GM12878 (cell line): ENCODE data around the gene B3GALT4. TPM values are rescaled to one million over a fixed set of nuclear protein-coding genes. Genes with fewer than 3 reads are reported as not detected.
A peak's percentile ranks its signal among the peaks of the same experiment; 100 is the strongest.

ENCODE experiments used
- ATAC-seq: fragments of 200-7000 bp; cut with Tn5 transposase; 3 replicates; pipeline ENCODE4 v1.9.1; 2020; ENCODE audit warnings: mild to moderate bottlenecking, moderate library complexity
- BruUV-seq: library from RNA; stranded (reverse); fragments of 400-500 nt; replicated peaks from 2 replicates; lab custom pipeline; 2021; lab: Mats Ljungman, UMichigan
- CTCF ChIA-PET: fragments of 300-600 bp; sonication (Branson Sonifier 250); formaldehyde crosslinking; extraction: SDS; loops from one replicate; lab custom pipeline; 2021; ENCODE audit warnings: inconsistent platforms; lab: Yijun Ruan, JAX
- POLR2A ChIA-PET: fragments of 350-600 bp; formaldehyde crosslinking; extraction: SDS; loops from one replicate; lab custom pipeline; 2021; ENCODE audit warnings: inconsistent platforms; lab: Charles Lee
- RAD21 ChIA-PET: fragments of 300-600 bp; sonication (Branson Sonifier 250); formaldehyde crosslinking; loops from one replicate; lab custom pipeline; 2023; ENCODE audit warnings: antibody characterized with exemption; ENCODE audit not compliant: unreplicated experiment; lab: Charles Lee
- SMC1A ChIA-PET: fragments of 300-600 bp; sonication (Branson Sonifier 250); formaldehyde crosslinking; loops from one replicate; lab custom pipeline; 2023; ENCODE audit not compliant: unreplicated experiment, uncharacterized antibody; lab: Charles Lee
- DNase-seq: peaks from one replicate; pipeline ENCODE4 v3.0.0-alpha.2; 2011; ENCODE audit warnings: low read depth, low spot score
- FAIRE-seq: peaks from 3 replicates; lab custom pipeline; 2011; peaks lifted over from hg19 to GRCh38; lab: Jason Lieb, UNC
- H2AFZ ChIP-seq: 2 replicates; pipeline ENCODE4 v1.6.0; 2011; ENCODE audit warnings: low read depth, low read length, control low read depth; ENCODE audit not compliant: control insufficient read depth
- H3K27ac ChIP-seq: 2 replicates; pipeline ENCODE4 v1.5.1; 2011; ENCODE audit warnings: control low read depth; ENCODE audit not compliant: control insufficient read depth, insufficient read depth
- H3K27me3 ChIP-seq, 2 experiments: replicated peaks in 1 of 2; 2 replicates each; pipeline versions ENCODE4 v1.6.0 to v1.6.1; 2011; ENCODE audit warnings: low read length in 1 of 2; ENCODE audit not compliant: control insufficient read depth in 2 of 2, insufficient read depth in 2 of 2
- H3K36me3 ChIP-seq, 2 experiments: 2 replicates each; pipeline ENCODE4 v1.5.1; 2011; ENCODE audit warnings: low read length in 1 of 2; ENCODE audit not compliant: control insufficient read depth in 2 of 2, insufficient read depth in 2 of 2
- H3K4me1 ChIP-seq: 2 replicates; pipeline ENCODE4 v1.6.1; 2011; ENCODE audit warnings: mild to moderate bottlenecking, low read length, moderate library complexity, mixed read lengths; ENCODE audit not compliant: control insufficient read depth, insufficient read depth
- H3K4me2 ChIP-seq: 2 replicates; pipeline ENCODE4 v1.6.0; 2011; ENCODE audit warnings: control low read depth; ENCODE audit not compliant: control insufficient read depth, insufficient read depth
- H3K4me3 ChIP-seq: fragments of 200-600 bp; sonication (generic); 2 replicates; pipeline ENCODE4 v1.5.1; 2016
- H3K79me2 ChIP-seq: 2 replicates; pipeline ENCODE4 v1.6.0; 2011; ENCODE audit warnings: low read length; ENCODE audit not compliant: control insufficient read depth, insufficient read depth
- H3K9ac ChIP-seq: 2 replicates; pipeline ENCODE4 v1.8.0; 2011; ENCODE audit warnings: low read length, control low read depth, mixed read lengths; ENCODE audit not compliant: control insufficient read depth, insufficient read depth
- H3K9me3 ChIP-seq: replicated peaks from 3 replicates; pipeline ENCODE4 v1.5.1; 2011; ENCODE audit warnings: mild to moderate bottlenecking, low read length; ENCODE audit not compliant: control insufficient read depth, insufficient read depth
- H4K20me1 ChIP-seq: 2 replicates; pipeline ENCODE4 v1.6.0; 2011; ENCODE audit not compliant: control insufficient read depth, insufficient read depth
- BACH1 ChIP-seq: fragments of 450-650 bp; IDR thresholded peaks from 2 replicates; pipeline ENCODE4 v1.6.1; 2017; ENCODE audit warnings: mild to moderate bottlenecking, borderline replicate concordance
- BHLHE40 ChIP-seq, 2 experiments: fragments of 450-650 bp in 1 of 2; IDR thresholded peaks; 2 replicates each; pipeline ENCODE4 v1.6.1; 2011 to 2017; ENCODE audit warnings: low read depth in 2 of 2, borderline replicate concordance in 1 of 2, improper control_type of control experiment in 1 of 2, low read length in 1 of 2, mild to moderate bottlenecking in 1 of 2
- CEBPB ChIP-seq, 2 experiments: fragments of 150-350 bp in 1 of 2; IDR thresholded peaks; 2 replicates each; pipeline ENCODE4 v1.6.1; 2012 to 2014; ENCODE audit warnings: low read depth in 2 of 2, low read length in 2 of 2, borderline replicate concordance in 1 of 2, inconsistent platforms in 1 of 2
- IKZF1 ChIP-seq: fragments of 450-650 bp; conservative IDR thresholded peaks from 2 replicates; pipeline ENCODE4 v1.6.1; 2017; ENCODE audit warnings: antibody characterized with exemption, mild to moderate bottlenecking
- MLLT1 ChIP-seq: fragments of 450-650 bp; IDR thresholded peaks from 2 replicates; pipeline ENCODE4 v1.6.1; 2016; ENCODE audit warnings: mild to moderate bottlenecking
- MXI1 ChIP-seq: fragments of 150-350 bp; IDR thresholded peaks from 2 replicates; pipeline ENCODE4 v1.6.1; 2011; ENCODE audit warnings: low read depth, mild to moderate bottlenecking, inconsistent platforms, low read length, improper control_type of control experiment
- NBN ChIP-seq: fragments of 450-650 bp; IDR thresholded peaks from 2 replicates; pipeline ENCODE4 v1.6.1; 2016
- NFYA ChIP-seq: IDR thresholded peaks from 2 replicates; pipeline ENCODE4 v1.6.1; 2011; ENCODE audit warnings: low read depth, mild to moderate bottlenecking, low read length, improper control_type of control experiment, borderline replicate concordance
- YBX1 ChIP-seq: fragments of 450-650 bp; IDR thresholded peaks from 2 replicates; pipeline ENCODE4 v1.6.1; 2016; ENCODE audit warnings: antibody characterized with exemption
- WGBS: methylation state at CpG from one replicate; pipeline ENCODE4 v1.1.6; 2016; ENCODE audit warnings: low lambda C conversion rate; ENCODE audit not compliant: insufficient replicate concordance, insufficient coverage; ENCODE audit errors: missing lambda C conversion rate; 5-methylcytosine and 5-hydroxymethylcytosine counted together
- in situ Hi-C: fragments of 300-500 bp; cut with MboI; formaldehyde crosslinking; loops from 9 replicates; pipeline ENCODE4 v1.14.3; 2018; ENCODE audit warnings: mixed read lengths
- intact Hi-C: fragments of 100-400 bp; cut with micrococcal nuclease; formaldehyde crosslinking; loops from one replicate; pipeline ENCODE4 v1.14.2; 2022; ENCODE audit not compliant: unreplicated experiment
- polyA plus RNA-seq, 11 experiments: library from polyadenylated mRNA; depleted of rRNA in 4 of 11; unstranded in 6 of 11; stranded (reverse) in 5 of 11; fragments of >200 nt; fragmentation: Nextera tagmentation in 4 of 11; fragmentation: Illumina TruSeq in 1 of 11; extraction: Ambion mirVana in 4 of 11; extraction: Trizol in 1 of 11; gene quantifications; 1 replicate in 1 of 11; 2 replicates in 10 of 11; pipeline versions ENCODE4 v1.2.1 to v1.2.3, GENCODE V29; 2011 to 2016; ENCODE audit warnings: inconsistent platforms in 2 of 11, missing spikeins in 2 of 11, low read depth in 1 of 11
- total RNA-seq, 4 experiments: library from RNA; depleted of rRNA in 3 of 4; stranded (reverse); fragments of >200 nt in 3 of 4; fragmentation: Illumina TruSeq in 1 of 4; extraction: Trizol in 1 of 4; gene quantifications; 2 replicates each; pipeline versions ENCODE4 v1.2.1 to v1.2.3, GENCODE V29; 2013 to 2021
- TF ChIP-seq, protein P1 (sequence below), 3 experiments: IDR thresholded peaks in 2 of 3; conservative IDR thresholded peaks in 1 of 3; 2 replicates each; pipeline ENCODE4 v1.5.1; 2011; ENCODE audit warnings: low read depth in 3 of 3, low read length in 3 of 3, mild to moderate bottlenecking in 3 of 3, control low read depth in 2 of 3, moderate library complexity in 2 of 3, inconsistent platforms in 1 of 3, mixed read lengths in 1 of 3; ENCODE audit not compliant: control insufficient read depth in 2 of 3, insufficient read depth in 1 of 3; ENCODE audit errors: extremely low read depth in 1 of 3
- TF ChIP-seq, protein P2 (sequence below): fragments of 450-650 bp; IDR thresholded peaks from 2 replicates; pipeline ENCODE4 v1.6.1; 2017; ENCODE audit warnings: mild to moderate bottlenecking, low read depth, inconsistent platforms; ENCODE audit not compliant: poor library complexity, severe bottlenecking

Gene B3GALT4
- total and polyA plus RNA-seq, 10 of the 15 experiments (the other 5 are each of a cell fraction or from before 2014, with no cell fraction given), result 0.27 to 8.2 (median 2.6) TPM

GRCh38 chr6:33247977-33248642, 28.8 kb upstream of the B3GALT4 start (continued):
- TF ChIP-seq, protein P1, sequence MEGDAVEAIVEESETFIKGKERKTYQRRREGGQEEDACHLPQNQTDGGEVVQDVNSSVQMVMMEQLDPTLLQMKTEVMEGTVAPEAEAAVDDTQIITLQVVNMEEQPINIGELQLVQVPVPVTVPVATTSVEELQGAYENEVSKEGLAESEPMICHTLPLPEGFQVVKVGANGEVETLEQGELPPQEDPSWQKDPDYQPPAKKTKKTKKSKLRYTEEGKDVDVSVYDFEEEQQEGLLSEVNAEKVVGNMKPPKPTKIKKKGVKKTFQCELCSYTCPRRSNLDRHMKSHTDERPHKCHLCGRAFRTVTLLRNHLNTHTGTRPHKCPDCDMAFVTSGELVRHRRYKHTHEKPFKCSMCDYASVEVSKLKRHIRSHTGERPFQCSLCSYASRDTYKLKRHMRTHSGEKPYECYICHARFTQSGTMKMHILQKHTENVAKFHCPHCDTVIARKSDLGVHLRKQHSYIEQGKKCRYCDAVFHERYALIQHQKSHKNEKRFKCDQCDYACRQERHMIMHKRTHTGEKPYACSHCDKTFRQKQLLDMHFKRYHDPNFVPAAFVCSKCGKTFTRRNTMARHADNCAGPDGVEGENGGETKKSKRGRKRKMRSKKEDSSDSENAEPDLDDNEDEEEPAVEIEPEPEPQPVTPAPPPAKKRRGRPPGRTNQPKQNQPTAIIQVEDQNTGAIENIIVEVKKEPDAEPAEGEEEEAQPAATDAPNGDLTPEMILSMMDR (IDR thresholded peaks at IDR 0.05 in 2 of 3, conservative IDR thresholded peaks at IDR 0.05 in 1 of 3; ENCODE audit: control insufficient read depth in 2 of 3, extremely low read depth in 1 of 3, insufficient read depth in 1 of 3, low read depth in 3 of 3, low read length in 3 of 3), result peak; percentile 91 to 94 (median 92)
- TF ChIP-seq BHLHE40 (IDR thresholded peaks at IDR 0.05; ENCODE audit: borderline replicate concordance in 1 of 2, low read depth in 2 of 2, low read length in 1 of 2) (0 out of 4 replicates have a peak, but pooled peaks have one; percentile 14 to 17), YBX1 (no peak), NFYA (no peak)

DNA sequence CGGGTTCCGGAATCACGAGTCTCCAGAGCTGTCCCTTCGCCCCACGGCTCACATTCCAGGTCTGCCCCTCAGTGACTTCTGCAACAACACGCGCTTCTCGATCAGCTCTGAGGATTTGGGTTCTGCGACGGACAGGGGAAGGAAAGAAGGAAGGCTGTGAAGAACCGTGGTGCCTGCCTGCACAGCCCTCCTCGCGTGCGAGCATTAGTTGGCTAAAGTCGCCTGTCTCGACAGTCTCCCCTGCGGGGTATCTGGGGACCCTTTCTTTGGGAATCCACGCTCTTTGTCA, 28.3 kb upstream of the B3GALT4 start:
- peaks cover 13% of the 10 kb centered on the region for H3K79me2 ChIP-seq
- SMC1A ChIA-PET, result interaction anchor here (0.9 to 4.2 kb wide), 24 partner anchors 19 to 362 kb away, joined by 3 to 34 read pairs (median 5); partner anchors contain the start of genes HLA-DMA, HLA-DOA, RPS18 and RXRB
- H4K20me1 ChIP-seq, result no peaks in the 10 kb centered on the region
- CTCF ChIA-PET, result interaction anchor here (0.6 to 5.5 kb wide), 56 partner anchors 9 to 523 kb away, joined by 3 to 53 read pairs (median 7); partner anchors contain the start of genes B3GALT4, HLA-DPB1, HSD17B8 and RGL2
- peak; percentile 5 for ATAC-seq
- TF ChIP-seq IKZF1 (peak; percentile 30; the same call in 1 of the 2 replicates), NBN (no peak), MLLT1 (0 out of 2 replicates have a peak, but pooled peaks have one; percentile 10), BACH1 (0 out of 2 replicates have a peak, but pooled peaks have one; percentile 5), CEBPB (IDR thresholded peaks at IDR 0.05; ENCODE audit: borderline replicate concordance in 1 of 2, low read depth in 2 of 2, low read length in 2 of 2) (no peak), MXI1 (0 out of 2 replicates have a peak, but pooled peaks have one; percentile 2)
- TF ChIP-seq, protein P2, sequence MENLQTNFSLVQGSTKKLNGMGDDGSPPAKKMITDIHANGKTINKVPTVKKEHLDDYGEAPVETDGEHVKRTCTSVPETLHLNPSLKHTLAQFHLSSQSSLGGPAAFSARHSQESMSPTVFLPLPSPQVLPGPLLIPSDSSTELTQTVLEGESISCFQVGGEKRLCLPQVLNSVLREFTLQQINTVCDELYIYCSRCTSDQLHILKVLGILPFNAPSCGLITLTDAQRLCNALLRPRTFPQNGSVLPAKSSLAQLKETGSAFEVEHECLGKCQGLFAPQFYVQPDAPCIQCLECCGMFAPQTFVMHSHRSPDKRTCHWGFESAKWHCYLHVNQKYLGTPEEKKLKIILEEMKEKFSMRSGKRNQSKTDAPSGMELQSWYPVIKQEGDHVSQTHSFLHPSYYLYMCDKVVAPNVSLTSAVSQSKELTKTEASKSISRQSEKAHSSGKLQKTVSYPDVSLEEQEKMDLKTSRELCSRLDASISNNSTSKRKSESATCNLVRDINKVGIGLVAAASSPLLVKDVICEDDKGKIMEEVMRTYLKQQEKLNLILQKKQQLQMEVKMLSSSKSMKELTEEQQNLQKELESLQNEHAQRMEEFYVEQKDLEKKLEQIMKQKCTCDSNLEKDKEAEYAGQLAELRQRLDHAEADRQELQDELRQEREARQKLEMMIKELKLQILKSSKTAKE, result peak; percentile 1
- TF ChIP-seq, all 136 proteins: peak for 5
- no peaks in the 10 kb centered on the region for H3K9me3 ChIP-seq
- peak overlapping the region; percentile 51 for H3K27ac ChIP-seq
- H3K4me1 ChIP-seq, result peaks cover 10% of the 10 kb centered on the region
- peak overlapping the region; percentile 38; the same call in 1 of the 2 replicates for H3K9ac ChIP-seq
- WGBS, result 2% methylated on average over 18 of the region's 18 CpGs
- peak overlapping the region; percentile 96 for H3K4me2 ChIP-seq
- no peaks in the 10 kb centered on the region for H3K27me3 ChIP-seq
- peak overlapping the region; percentile 84 for H2AFZ ChIP-seq
- ChIA-PET POLR2A (interaction anchor here (0.7 to 5.2 kb wide), 19 partner anchors 22 to 231 kb away, joined by 3 to 40 read pairs (median 5); partner anchors contain the start of genes B3GALT4, HLA-DPA1, HLA-DPB1 and PFDN6), RAD21 (interaction anchor here (0.8 to 3.5 kb wide), 26 partner anchors 9 to 295 kb away, joined by 3 to 25 read pairs (median 9); partner anchors contain the start of genes HLA-DMA, HLA-DPA1, HLA-DPB1 and HSD17B8)
- H3K4me3 ChIP-seq, result peak overlapping the region; percentile 78
- no peak for FAIRE-seq
- peaks cover 2 to 12% of the 10 kb centered on the region in 2 experiments; a peak in 2 of 4 replicates for H3K36me3 ChIP-seq
- intact Hi-C loops, result loop anchor here (1.0 to 5.0 kb wide), 4 partner anchors 43 to 246 kb away; no protein-coding TSS in a partner anchor
- in situ Hi-C loops, result loop anchor here (5.0 kb wide), 2 partner anchors 131 to 246 kb away; no protein-coding TSS in a partner anchor
- no peak for DNase-seq
- TSS peak; percentile 65 for BruUV-seq
